SW480 (cell line): ENCODE data around the gene IFI16.
"Not testable (repeated sequence)": the region's sequence is repeated elsewhere in the genome, so short reads cannot be mapped to it uniquely, and the experiment has no call there.

Experiments used
- DNase-seq: peaks from one replicate; pipeline ENCODE4 v3.0.0-alpha.2; 2016; ENCODE audit warnings: low spot score

The IFI16 gene

GRCh38 chr1:159100589-159100988, 90.9 kb downstream of the IFI16 start:
- no peak for DNase-seq

- DNase-seq, result not testable (repeated sequence)
These were observed 93.3 kb downstream of the IFI16 start for GRCh38 chr1:159103021-159103420.
